ENCODE results near the gene RUNDC3A. TPM values are rescaled to one million over a fixed set of nuclear protein-coding genes. Genes with fewer than 3 reads are reported as not detected.

The RUNDC3A gene
- total RNA-seq, 2 experiments from 2014 or later = 0.28 TPM; not detected in 1

DNA sequence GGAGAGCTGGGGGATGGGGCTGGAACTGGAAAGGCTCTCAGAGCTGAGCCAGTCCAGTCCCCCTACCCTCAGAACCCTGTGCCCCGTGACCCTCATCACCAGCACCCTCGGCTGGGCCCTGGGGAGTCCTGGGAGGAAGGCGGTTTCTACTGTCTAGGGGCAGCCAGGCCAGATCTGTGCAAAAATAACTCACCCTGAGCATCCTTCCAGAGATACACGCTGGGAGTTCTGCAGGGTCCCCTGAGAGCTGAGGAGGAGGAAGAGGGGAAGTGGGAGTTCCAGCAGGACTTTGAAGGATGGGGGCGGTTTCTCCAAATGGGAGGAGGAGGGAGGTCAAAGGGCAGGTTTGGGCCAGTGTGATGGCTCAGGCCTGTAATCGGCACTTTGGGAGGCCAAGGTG, 35.4 kb upstream of the RUNDC3A start:
- DNase-seq = no peak
- ChIA-PET CTCF (interaction anchor here (1.3 kb wide), 1 partner anchor 14 kb away, joined by 3 read pairs; no protein-coding TSS in a partner anchor), POLR2A (no interaction called here)
- no peak overlapping the region for H3K27ac Mint-ChIP-seq
- no peaks in the 10 kb centered on the region for H3K36me3 Mint-ChIP-seq (ENCODE audit: low read depth)
- no peaks in the 10 kb centered on the region for H3K4me1 Mint-ChIP-seq
- no peaks in the 10 kb centered on the region for H3K9me3 Mint-ChIP-seq
- no peak overlapping the region for H3K4me3 Mint-ChIP-seq
- peaks cover 6% of the 10 kb centered on the region for H3K27me3 Mint-ChIP-seq

DNA sequence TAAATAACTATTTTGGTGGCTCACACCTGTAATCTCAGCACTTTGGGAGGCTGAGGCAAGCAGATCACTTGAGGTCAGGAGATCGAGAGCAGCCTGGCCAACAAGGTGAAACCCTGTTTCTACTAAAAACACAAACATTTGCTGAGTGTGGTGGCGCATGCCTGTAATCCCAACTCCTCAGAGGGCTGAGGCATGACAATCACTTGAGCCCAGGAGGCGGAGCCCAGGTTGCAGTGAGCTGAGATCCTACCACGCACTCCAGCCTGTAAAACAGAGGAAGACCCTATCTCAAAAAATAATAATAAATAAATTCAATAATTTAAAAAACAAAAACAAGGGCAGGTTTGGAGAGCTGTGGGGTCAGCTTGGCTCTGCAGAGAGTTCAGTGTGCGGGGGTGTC, 34.8 kb upstream of the RUNDC3A start:
- DNase-seq = no peak
- no peak overlapping the region for H3K4me3 Mint-ChIP-seq
- H3K36me3 Mint-ChIP-seq (ENCODE audit: low read depth) = no peaks in the 10 kb centered on the region
- POLR2A ChIA-PET = interaction anchor here (0.6 kb wide), 1 partner anchor 54 kb away, joined by 3 read pairs; no protein-coding TSS in a partner anchor
- CTCF ChIA-PET = interaction anchor here (1.3 kb wide), 1 partner anchor 14 kb away, joined by 3 read pairs; no protein-coding TSS in a partner anchor
- no peaks in the 10 kb centered on the region for H3K4me1 Mint-ChIP-seq
- no peak overlapping the region for H3K27ac Mint-ChIP-seq
- no peaks in the 10 kb centered on the region for H3K9me3 Mint-ChIP-seq
- peaks cover 11% of the 10 kb centered on the region for H3K27me3 Mint-ChIP-seq

DNA sequence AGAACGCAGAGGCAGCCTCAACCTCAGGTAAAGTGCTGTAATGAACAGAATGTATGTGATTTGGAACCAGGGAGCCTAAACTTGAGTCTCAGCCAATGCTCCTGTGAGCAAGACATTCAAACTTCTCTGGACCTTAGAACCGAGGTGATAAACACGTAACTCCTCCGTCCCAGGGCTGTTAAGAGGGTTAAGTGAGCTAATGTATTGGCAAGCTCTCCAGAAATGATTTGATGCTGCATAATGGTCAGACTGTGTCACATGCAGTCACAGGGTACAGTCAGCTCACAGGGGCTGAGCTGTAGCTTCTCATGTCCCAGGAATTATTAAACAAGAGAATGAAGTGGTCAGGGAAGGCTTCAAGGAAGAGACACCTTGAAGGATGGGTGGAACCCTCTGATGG, 30.4 kb upstream of the RUNDC3A start:
- Mint-ChIP-seq H3K27ac (no peak overlapping the region), H3K4me3 (no peak overlapping the region), H3K36me3 (ENCODE audit: low read depth) (no peaks in the 10 kb centered on the region), H3K4me1 (peaks cover 13% of the 10 kb centered on the region), H3K27me3 (peaks cover 12% of the 10 kb centered on the region), H3K9me3 (no peaks in the 10 kb centered on the region)
- ChIA-PET CTCF (no interaction called here), POLR2A (no interaction called here)
- no peak for DNase-seq

DNA sequence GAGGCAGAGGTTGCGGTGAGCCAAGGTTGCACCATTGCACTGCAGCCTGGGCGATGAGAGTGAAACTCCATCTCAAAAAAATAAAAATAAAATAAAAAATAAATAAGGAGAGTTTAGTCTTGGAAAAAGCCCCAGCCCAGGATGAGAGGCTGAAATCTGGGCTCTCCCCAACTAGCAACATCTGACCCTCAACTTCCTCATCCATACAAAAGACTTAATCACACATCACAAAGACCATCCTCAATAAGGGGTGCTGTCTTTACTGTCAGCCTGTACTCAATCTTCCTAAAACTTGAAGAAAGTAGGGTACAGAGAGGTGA, 29.1 kb upstream of the RUNDC3A start:
- Mint-ChIP-seq H3K4me1 (peaks cover 13% of the 10 kb centered on the region), H3K27ac (no peak overlapping the region), H3K9me3 (no peaks in the 10 kb centered on the region), H3K27me3 (peaks cover 12% of the 10 kb centered on the region), H3K4me3 (no peak overlapping the region), H3K36me3 (ENCODE audit: low read depth) (no peaks in the 10 kb centered on the region)
- POLR2A ChIA-PET = interaction anchor here (1.3 kb wide), 1 partner anchor 13 kb away, joined by 4 read pairs; no protein-coding TSS in a partner anchor
- DNase-seq = no peak
- CTCF ChIA-PET = no interaction called here

DNA sequence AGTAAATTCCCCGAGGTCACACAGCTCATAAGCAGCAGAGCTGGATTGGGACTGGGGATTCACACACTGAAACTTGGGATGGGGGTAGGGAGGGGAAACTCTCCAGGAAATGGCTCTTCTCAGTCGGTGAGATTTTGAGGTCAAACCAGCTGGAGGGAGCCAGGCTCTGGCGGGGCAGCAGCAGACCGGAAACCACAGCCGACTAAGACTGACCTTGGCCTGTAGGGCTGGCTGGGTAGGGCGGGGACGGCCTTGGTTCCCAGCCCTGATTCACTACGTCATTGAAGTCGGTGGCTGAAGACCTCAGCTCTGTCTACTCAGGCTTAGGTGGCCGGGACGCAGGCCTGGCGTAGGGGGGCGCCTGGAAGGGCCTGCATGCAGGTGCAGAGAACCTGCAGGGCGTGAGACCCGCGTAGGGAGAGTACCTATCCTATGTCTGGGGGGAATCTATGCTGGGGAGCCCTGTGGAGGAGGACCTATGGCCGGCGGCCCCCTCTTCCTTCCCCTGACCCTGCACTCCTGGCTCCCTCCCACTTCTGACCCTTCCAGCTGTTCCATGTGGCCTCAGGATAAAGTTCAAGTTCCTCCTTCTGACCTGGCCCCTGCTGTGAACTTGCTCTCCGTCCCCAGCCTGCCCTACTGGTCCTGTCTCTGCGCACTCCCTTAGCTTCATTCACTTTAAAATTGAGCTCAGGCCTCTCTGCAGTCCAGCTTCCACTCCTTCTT, 28.6 kb upstream of the RUNDC3A start:
- CTCF ChIA-PET = interaction anchor here (0.6 kb wide), 1 partner anchor 597 kb away, joined by 3 read pairs; no protein-coding TSS in a partner anchor

DNA sequence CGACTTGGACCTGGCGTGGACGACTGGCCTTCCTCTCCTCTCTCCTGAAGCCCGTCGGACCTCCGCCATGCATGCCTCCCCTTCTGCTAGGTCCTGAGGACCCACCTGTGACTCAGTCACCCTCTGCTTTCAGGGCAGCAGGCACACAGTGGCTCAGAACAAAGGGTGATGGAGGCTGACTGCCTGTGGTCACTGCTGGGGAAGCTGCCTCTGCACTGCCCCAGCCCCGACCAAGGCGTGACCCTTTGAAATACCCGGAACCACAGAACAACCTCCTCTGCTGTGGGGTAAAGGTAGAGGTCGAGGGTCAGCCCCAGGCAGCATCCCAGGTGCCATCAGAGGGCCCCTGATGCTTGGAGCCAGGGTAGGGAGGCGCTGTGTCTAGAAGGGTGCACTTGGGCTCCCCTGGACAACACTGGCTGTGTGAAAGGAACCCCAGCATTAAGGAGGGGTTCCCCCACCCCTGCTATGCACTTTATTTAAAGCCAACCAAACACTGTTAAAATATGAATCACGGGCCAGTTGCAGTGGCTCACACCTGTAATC, 27.9 kb upstream of the RUNDC3A start:
- ChIA-PET POLR2A (interaction anchor here (1.3 kb wide), 1 partner anchor 14 kb away, joined by 4 read pairs; no protein-coding TSS in a partner anchor), CTCF (interaction anchor here (0.6 kb wide), 1 partner anchor 596 kb away, joined by 3 read pairs; no protein-coding TSS in a partner anchor)
- H3K27ac Mint-ChIP-seq = no peak overlapping the region
- H3K36me3 Mint-ChIP-seq (ENCODE audit: low read depth) = no peaks in the 10 kb centered on the region
- DNase-seq = no peak
- H3K27me3 Mint-ChIP-seq = peaks cover 6% of the 10 kb centered on the region
- no peaks in the 10 kb centered on the region for H3K9me3 Mint-ChIP-seq
- no peak overlapping the region for H3K4me3 Mint-ChIP-seq
- H3K4me1 Mint-ChIP-seq = peaks cover 13% of the 10 kb centered on the region

More for the DNA sequence above, 28.6 kb upstream of the RUNDC3A start:
- Mint-ChIP-seq H3K36me3 (ENCODE audit: low read depth) (no peaks in the 10 kb centered on the region), H3K27ac (no peak overlapping the region), H3K9me3 (no peaks in the 10 kb centered on the region), H3K4me1 (peaks cover 13% of the 10 kb centered on the region), H3K27me3 (peaks cover 12% of the 10 kb centered on the region), H3K4me3 (no peak overlapping the region)
- DNase-seq = peak; percentile 33
- POLR2A ChIA-PET = interaction anchor here (1.3 kb wide), 1 partner anchor 13 kb away, joined by 4 read pairs; no protein-coding TSS in a partner anchor

DNA sequence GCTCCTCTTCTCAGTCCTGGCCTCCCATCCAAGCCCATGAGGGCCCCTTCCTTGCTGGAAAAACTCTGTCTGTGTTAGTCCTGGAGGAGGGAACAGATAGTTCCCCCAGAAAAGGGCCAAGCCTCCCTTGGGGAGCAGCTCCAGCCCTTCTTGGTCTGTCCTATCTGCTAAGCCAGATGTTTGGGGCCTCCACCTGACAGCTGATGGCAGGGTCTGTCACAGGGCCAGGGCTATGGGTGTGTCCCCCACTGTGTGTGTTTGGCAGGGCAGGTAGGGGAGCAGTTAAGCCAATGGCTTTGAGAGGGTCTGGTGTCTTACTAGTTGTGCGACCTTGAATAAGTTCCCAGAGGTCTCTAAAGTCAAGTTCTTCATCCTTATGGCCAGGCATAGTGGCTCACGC, 26.8 kb upstream of the RUNDC3A start:
- no peaks in the 10 kb centered on the region for H3K36me3 Mint-ChIP-seq (ENCODE audit: low read depth)
- H3K27me3 Mint-ChIP-seq = peaks cover 6% of the 10 kb centered on the region
- DNase-seq = no peak
- ChIA-PET CTCF (interaction anchor here (0.7 kb wide), 1 partner anchor 71 kb away, joined by 3 read pairs; no protein-coding TSS in a partner anchor), POLR2A (no interaction called here)
- H3K4me3 Mint-ChIP-seq = no peak overlapping the region
- no peak overlapping the region for H3K27ac Mint-ChIP-seq
- H3K4me1 Mint-ChIP-seq = peaks cover 13% of the 10 kb centered on the region
- no peaks in the 10 kb centered on the region for H3K9me3 Mint-ChIP-seq

DNA sequence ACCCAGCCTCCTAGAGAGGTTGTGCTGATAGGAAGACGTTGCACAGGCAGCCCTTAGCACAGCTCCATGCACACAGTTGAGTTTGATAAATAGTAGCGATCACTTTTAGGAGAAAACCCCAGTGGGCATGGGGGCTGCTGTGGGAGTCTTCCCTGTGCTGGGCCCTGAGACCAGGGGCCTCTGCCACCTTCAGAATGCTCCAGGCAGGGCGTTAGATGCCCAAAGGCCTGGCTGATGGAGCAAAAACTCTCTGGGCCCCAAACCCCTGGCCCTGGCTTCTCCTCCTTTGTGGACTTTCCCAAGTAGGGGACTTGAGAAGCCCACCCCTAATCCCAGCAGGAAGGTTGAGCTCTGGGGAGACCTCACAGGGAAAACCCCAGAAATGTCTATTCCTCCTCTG, 26.1 kb upstream of the RUNDC3A start:
- no peaks in the 10 kb centered on the region for H3K36me3 Mint-ChIP-seq (ENCODE audit: low read depth)
- ChIA-PET CTCF (interaction anchor here (0.6 to 0.7 kb wide), 2 partner anchors 61 to 72 kb away, joined by 3 read pairs; no protein-coding TSS in a partner anchor), POLR2A (no interaction called here)
- DNase-seq = no peak
- no peak overlapping the region for H3K27ac Mint-ChIP-seq
- H3K4me3 Mint-ChIP-seq = no peak overlapping the region
- H3K9me3 Mint-ChIP-seq = no peaks in the 10 kb centered on the region
- H3K4me1 Mint-ChIP-seq = peaks cover 13% of the 10 kb centered on the region
- H3K27me3 Mint-ChIP-seq = peaks cover 6% of the 10 kb centered on the region

DNA sequence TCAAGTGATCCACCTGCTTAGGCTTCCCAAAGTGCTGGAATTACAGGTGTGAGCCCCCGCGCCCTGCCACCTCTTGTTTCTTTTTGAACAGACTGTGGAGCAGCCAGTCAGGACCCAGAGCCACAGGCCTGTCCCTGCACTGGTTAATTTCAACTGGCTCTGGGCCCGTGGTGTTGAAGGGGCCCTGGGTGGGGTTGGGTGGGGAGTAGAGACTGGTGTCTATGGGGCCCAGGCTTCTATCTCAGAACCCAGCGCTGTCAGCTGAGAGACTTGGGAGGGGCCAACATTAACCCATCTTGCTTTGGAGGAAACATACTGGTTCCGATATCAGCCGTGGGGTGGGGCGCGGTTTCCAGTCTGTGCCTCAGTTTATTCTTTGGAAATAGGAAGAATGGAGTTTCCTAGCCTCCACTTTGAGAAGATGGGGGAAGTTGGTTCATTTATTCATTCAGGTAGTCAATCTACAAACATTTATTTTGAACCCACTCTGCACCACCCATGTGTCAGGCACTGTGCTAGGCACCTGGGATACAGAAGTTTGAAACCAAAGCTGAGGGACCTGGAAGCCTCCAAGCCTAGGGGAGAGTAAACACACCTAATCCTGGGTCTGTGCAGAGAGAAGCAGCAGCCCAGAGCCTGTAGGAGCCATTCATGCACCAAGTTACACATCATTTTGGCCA, 24.9 kb upstream of the RUNDC3A start:
- Mint-ChIP-seq H3K4me3 (no peak overlapping the region), H3K27ac (no peak overlapping the region), H3K4me1 (peaks cover 13% of the 10 kb centered on the region), H3K27me3 (peaks cover 4% of the 10 kb centered on the region), H3K36me3 (ENCODE audit: low read depth) (no peaks in the 10 kb centered on the region), H3K9me3 (no peaks in the 10 kb centered on the region)
- DNase-seq = no peak
- POLR2A ChIA-PET = no interaction called here
- CTCF ChIA-PET = interaction anchor here (0.6 kb wide), 1 partner anchor 10 kb away, joined by 5 read pairs; no protein-coding TSS in a partner anchor

DNA sequence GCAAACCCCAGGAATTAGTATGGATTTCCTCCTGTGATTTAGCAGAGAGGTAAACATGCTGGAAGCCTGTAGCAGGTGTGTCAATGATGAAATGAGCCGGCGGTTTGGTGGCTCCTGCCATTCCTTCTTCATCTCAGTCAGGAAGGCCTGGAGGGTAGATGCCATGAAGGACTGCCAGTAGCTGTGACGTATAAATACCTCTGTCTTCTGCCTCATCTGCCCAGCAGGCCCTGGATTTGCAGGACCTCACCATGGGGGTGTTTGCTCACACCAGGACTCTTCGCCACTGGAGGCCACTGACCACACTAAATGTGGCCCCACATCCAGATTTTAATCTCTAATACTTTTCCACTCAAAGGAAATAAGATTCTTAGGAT, 24.4 kb upstream of the RUNDC3A start:
- ChIA-PET CTCF (interaction anchor here (1.1 kb wide), 1 partner anchor 9 kb away, joined by 3 read pairs; no protein-coding TSS in a partner anchor), POLR2A (no interaction called here)
- Mint-ChIP-seq H3K27me3 (peaks cover 5% of the 10 kb centered on the region), H3K9me3 (no peaks in the 10 kb centered on the region), H3K36me3 (ENCODE audit: low read depth) (no peaks in the 10 kb centered on the region), H3K4me3 (no peak overlapping the region), H3K4me1 (peaks cover 13% of the 10 kb centered on the region), H3K27ac (no peak overlapping the region)
- no peak for DNase-seq

DNA sequence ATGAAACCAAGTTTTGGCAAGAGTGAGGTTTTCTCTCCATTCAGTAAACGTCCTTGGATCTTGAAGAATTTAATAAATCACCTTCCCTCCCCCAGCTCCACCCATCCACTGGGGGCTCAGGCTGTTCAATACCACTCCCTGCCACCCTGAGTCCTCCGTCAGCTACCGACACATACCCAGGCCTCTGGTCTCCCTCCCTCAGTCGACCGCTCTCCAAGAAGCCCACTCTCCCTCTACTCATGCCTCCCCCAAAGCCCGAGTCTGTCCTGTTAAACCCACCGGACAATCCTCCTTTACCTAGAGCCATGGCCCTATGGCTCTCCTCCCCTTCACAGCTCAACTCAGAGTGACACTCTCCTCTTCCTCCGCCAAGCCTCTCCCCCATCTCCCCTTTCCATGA, 20.8 kb upstream of the RUNDC3A start:
- H3K27me3 Mint-ChIP-seq = peaks cover 13% of the 10 kb centered on the region
- ChIA-PET CTCF (interaction anchor here (0.9 kb wide), 1 partner anchor 14 kb away, joined by 3 read pairs; no protein-coding TSS in a partner anchor), POLR2A (no interaction called here)
- DNase-seq = no peak
- no peak overlapping the region for H3K27ac Mint-ChIP-seq
- no peaks in the 10 kb centered on the region for H3K4me1 Mint-ChIP-seq
- H3K9me3 Mint-ChIP-seq = no peaks in the 10 kb centered on the region
- H3K4me3 Mint-ChIP-seq = no peak overlapping the region
- H3K36me3 Mint-ChIP-seq (ENCODE audit: low read depth) = no peaks in the 10 kb centered on the region

DNA sequence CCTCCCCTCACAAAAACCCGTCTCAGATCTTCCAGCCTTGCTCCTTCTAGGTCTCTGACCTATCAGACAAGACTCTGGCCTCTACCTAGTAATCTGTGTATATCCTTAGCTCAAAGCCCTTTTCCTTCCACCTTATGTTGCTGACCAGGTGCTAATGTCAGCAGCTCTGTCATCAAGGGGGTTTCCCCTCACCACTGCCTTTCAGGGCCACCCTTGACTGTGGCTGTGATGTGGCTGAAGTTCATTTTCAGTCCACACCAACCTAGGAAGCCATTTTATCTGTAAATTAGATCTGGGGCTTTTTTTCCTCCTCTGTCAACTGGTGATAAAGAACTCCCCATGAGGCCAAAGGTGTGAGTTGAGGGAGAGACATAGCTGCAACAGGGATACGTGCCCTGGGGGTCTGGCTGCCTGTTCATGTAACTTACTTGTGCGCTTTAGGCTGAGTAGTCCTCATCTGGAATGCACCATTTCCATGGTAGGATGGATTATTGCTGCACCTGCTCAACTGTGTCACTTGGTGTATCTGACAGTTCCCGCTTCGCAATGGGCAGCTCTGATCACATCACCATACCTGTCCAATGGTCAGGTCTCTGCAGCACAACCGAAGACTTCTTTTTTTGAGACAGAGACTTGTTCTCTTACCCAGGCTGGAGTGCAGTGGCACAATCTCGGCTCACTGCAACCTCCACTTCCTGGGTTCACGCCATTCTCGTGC, 14.7 kb upstream of the RUNDC3A start:
- Mint-ChIP-seq H3K36me3 (ENCODE audit: low read depth) (no peaks in the 10 kb centered on the region), H3K27me3 (peaks cover 17% of the 10 kb centered on the region), H3K4me3 (no peak overlapping the region), H3K9me3 (no peaks in the 10 kb centered on the region), H3K4me1 (no peaks in the 10 kb centered on the region), H3K27ac (no peak overlapping the region)
- DNase-seq = no peak
- CTCF ChIA-PET = interaction anchor here (0.6 to 1.6 kb wide), 4 partner anchors 9 to 166 kb away, joined by 3 to 5 read pairs (median 4); partner anchors contain the start of gene GRN
- POLR2A ChIA-PET = no interaction called here

DNA sequence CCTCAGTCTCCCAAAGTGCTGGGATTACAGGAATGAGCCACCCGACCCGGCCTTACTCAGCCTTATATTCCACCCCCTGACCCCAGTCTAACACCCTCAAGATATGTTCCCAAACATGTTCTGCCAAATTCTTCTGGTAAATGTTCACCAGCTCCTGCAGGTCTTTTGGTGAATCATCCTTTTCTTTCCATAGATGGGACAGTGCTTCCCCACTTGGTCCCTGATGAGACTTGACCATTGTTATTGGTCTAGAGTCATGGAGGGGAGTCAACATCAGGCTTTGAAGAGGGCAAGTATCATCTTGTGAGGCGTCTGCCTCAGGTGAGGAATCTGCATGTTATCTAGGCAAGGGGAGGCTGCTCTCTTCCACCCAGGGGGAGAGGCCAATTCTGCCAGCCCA, 10.4 kb upstream of the RUNDC3A start:
- Mint-ChIP-seq H3K4me1 (no peaks in the 10 kb centered on the region), H3K4me3 (no peak overlapping the region), H3K27me3 (peaks cover 13% of the 10 kb centered on the region), H3K9me3 (no peaks in the 10 kb centered on the region), H3K27ac (no peak overlapping the region), H3K36me3 (ENCODE audit: low read depth) (no peaks in the 10 kb centered on the region)
- ChIA-PET CTCF (no interaction called here), POLR2A (no interaction called here)
- DNase-seq = no peak
